Mucosa of stomach (tissue), 1 donor: ENCODE data around the gene PYROXD2.

Source experiments
- H3K27me3 ChIP-seq: one replicate; pipeline ENCODE4 v1.7.0; 2013; ENCODE audit warnings: mild to moderate bottlenecking, low read length; ENCODE audit not compliant: control insufficient read depth, insufficient read depth
- H3K36me3 ChIP-seq: one replicate; pipeline ENCODE4 v1.7.0; 2013; ENCODE audit warnings: low read length; ENCODE audit not compliant: control insufficient read depth, insufficient read depth
- H3K4me1 ChIP-seq: one replicate; pipeline ENCODE4 v1.7.0; 2013; ENCODE audit warnings: mild to moderate bottlenecking, low read length; ENCODE audit not compliant: control insufficient read depth, insufficient read depth
- H3K4me3 ChIP-seq: one replicate; pipeline ENCODE4 v1.7.0; 2013; ENCODE audit warnings: low read length
- H3K9ac ChIP-seq: one replicate; pipeline ENCODE4 v1.7.0; 2013; ENCODE audit warnings: mild to moderate bottlenecking, low read length, moderate library complexity
- H3K9me3 ChIP-seq: one replicate; pipeline ENCODE4 v1.7.0; 2013; ENCODE audit warnings: mild to moderate bottlenecking, low read length, moderate library complexity; ENCODE audit not compliant: control insufficient read depth
- donor health status: Pancreatic carcinoma.

PYROXD2 gene

GRCh38 chr10:98380493-98381339 is 34.3 kb downstream of the PYROXD2 start:
- no peaks in the 10 kb centered on the region for H3K9me3 ChIP-seq
- no peaks in the 10 kb centered on the region for H3K27me3 ChIP-seq
- no peaks in the 10 kb centered on the region for H3K36me3 ChIP-seq
- H3K9ac ChIP-seq: no peak overlapping the region
- no peak overlapping the region for H3K4me3 ChIP-seq
- H3K4me1 ChIP-seq: no peaks in the 10 kb centered on the region

GRCh38 chr10:98378722-98379121 is 36.3 kb downstream of the PYROXD2 start:
- no peaks in the 10 kb centered on the region for H3K36me3 ChIP-seq
- H3K4me3 ChIP-seq: no peak overlapping the region
- H3K4me1 ChIP-seq: no peaks in the 10 kb centered on the region
- H3K27me3 ChIP-seq: no peaks in the 10 kb centered on the region
- H3K9ac ChIP-seq: no peak overlapping the region
- no peaks in the 10 kb centered on the region for H3K9me3 ChIP-seq

GRCh38 chr10:98377536-98377935 is 37.4 kb downstream of the PYROXD2 start:
- no peaks in the 10 kb centered on the region for H3K36me3 ChIP-seq
- H3K4me3 ChIP-seq: no peak overlapping the region
- no peaks in the 10 kb centered on the region for H3K9me3 ChIP-seq
- no peaks in the 10 kb centered on the region for H3K27me3 ChIP-seq
- no peak overlapping the region for H3K9ac ChIP-seq
- H3K4me1 ChIP-seq: no peaks in the 10 kb centered on the region

- H3K36me3 ChIP-seq: no peaks in the 10 kb centered on the region
- no peaks in the 10 kb centered on the region for H3K9me3 ChIP-seq
- H3K4me3 ChIP-seq: no peak overlapping the region
- H3K4me1 ChIP-seq: no peaks in the 10 kb centered on the region
- H3K9ac ChIP-seq: no peak overlapping the region
- no peaks in the 10 kb centered on the region for H3K27me3 ChIP-seq
Measured at GRCh38 chr10:98377001-98377400, 38.0 kb downstream of the PYROXD2 start.

GRCh38 chr10:98376485-98376884 is 38.5 kb downstream of the PYROXD2 start:
- Histone ChIP-seq H3K9me3 (no peaks in the 10 kb centered on the region), H3K27me3 (no peaks in the 10 kb centered on the region), H3K36me3 (no peaks in the 10 kb centered on the region), H3K9ac (no peak overlapping the region), H3K4me3 (no peak overlapping the region), H3K4me1 (no peaks in the 10 kb centered on the region)

- H3K9ac ChIP-seq: no peak overlapping the region
- no peaks in the 10 kb centered on the region for H3K27me3 ChIP-seq
- no peaks in the 10 kb centered on the region for H3K4me1 ChIP-seq
- H3K9me3 ChIP-seq: no peaks in the 10 kb centered on the region
- H3K36me3 ChIP-seq: no peaks in the 10 kb centered on the region
- H3K4me3 ChIP-seq: no peak overlapping the region
Measured at GRCh38 chr10:98374217-98374985, 40.6 kb downstream of the PYROXD2 start.

- H3K27me3 ChIP-seq: no peaks in the 10 kb centered on the region
- H3K9me3 ChIP-seq: no peaks in the 10 kb centered on the region
- no peaks in the 10 kb centered on the region for H3K4me1 ChIP-seq
- H3K36me3 ChIP-seq: no peaks in the 10 kb centered on the region
- H3K9ac ChIP-seq: no peak overlapping the region
- no peak overlapping the region for H3K4me3 ChIP-seq
Measured at GRCh38 chr10:98373260-98374040, 41.5 kb downstream of the PYROXD2 start.

- Histone ChIP-seq H3K4me1 (no peaks in the 10 kb centered on the region), H3K9ac (no peak overlapping the region), H3K4me3 (no peak overlapping the region), H3K27me3 (no peaks in the 10 kb centered on the region), H3K9me3 (no peaks in the 10 kb centered on the region), H3K36me3 (no peaks in the 10 kb centered on the region)
Measured at GRCh38 chr10:98370831-98371820, 43.9 kb downstream of the PYROXD2 start.

- H3K4me3 ChIP-seq: no peak overlapping the region
- no peaks in the 10 kb centered on the region for H3K9me3 ChIP-seq
- H3K27me3 ChIP-seq: no peaks in the 10 kb centered on the region
- no peak overlapping the region for H3K9ac ChIP-seq
- H3K36me3 ChIP-seq: no peaks in the 10 kb centered on the region
- no peaks in the 10 kb centered on the region for H3K4me1 ChIP-seq
Measured at GRCh38 chr10:98369801-98370200, 45.2 kb downstream of the PYROXD2 start.

- no peak overlapping the region for H3K4me3 ChIP-seq
- H3K9ac ChIP-seq: no peak overlapping the region
- H3K9me3 ChIP-seq: no peaks in the 10 kb centered on the region
- no peaks in the 10 kb centered on the region for H3K4me1 ChIP-seq
- no peaks in the 10 kb centered on the region for H3K27me3 ChIP-seq
- no peaks in the 10 kb centered on the region for H3K36me3 ChIP-seq
Measured at GRCh38 chr10:98368644-98369043, 46.3 kb downstream of the PYROXD2 start.
